HTERT RPE-1 (cell line): ENCODE data around the gene CCBE1.
"Not testable (repeated sequence)": the region's sequence is repeated elsewhere in the genome, so short reads cannot be mapped to it uniquely, and the experiment has no call there.

Experiments used
- in situ Hi-C: fragments of 300-500 bp; cut with MboI; formaldehyde crosslinking; loops from 4 replicates; pipeline ENCODE4 v1.14.3; 2020; ENCODE audit warnings: low sequenced_read_pairs

CCBE1 gene

GRCh38 chr18:59550174-59550516 lies 147.1 kb downstream of the CCBE1 start:
- in situ Hi-C loops = no loop called here

- in situ Hi-C loops = no loop called here
Measured at GRCh38 chr18:59549503-59550173, 147.6 kb downstream of the CCBE1 start.

GRCh38 chr18:59547581-59548182 lies 149.5 kb downstream of the CCBE1 start:
- in situ Hi-C loops = no loop called here

GRCh38 chr18:59546188-59546587 lies 151.0 kb downstream of the CCBE1 start:
- in situ Hi-C loops = no loop called here

- in situ Hi-C loops = no loop called here
Measured at GRCh38 chr18:59540780-59541179, 156.4 kb downstream of the CCBE1 start.

- in situ Hi-C loops = no loop called here
Measured at GRCh38 chr18:59540346-59540745, 156.9 kb downstream of the CCBE1 start.

- in situ Hi-C loops = no loop called here
Measured at GRCh38 chr18:59539108-59539507, 158.1 kb downstream of the CCBE1 start.

GRCh38 chr18:59537579-59537978 lies 159.6 kb downstream of the CCBE1 start:
- in situ Hi-C loops = no loop called here

GRCh38 chr18:59536166-59536565 lies 161.1 kb downstream of the CCBE1 start:
- in situ Hi-C loops = no loop called here

- in situ Hi-C loops = no loop called here
Measured at GRCh38 chr18:59535055-59535454, 162.2 kb downstream of the CCBE1 start.

- in situ Hi-C loops = no loop called here
Measured at GRCh38 chr18:59528866-59529265, 168.4 kb downstream of the CCBE1 start.

GRCh38 chr18:59520562-59521355 lies 176.5 kb downstream of the CCBE1 start:
- in situ Hi-C loops = no loop called here

- in situ Hi-C loops = no loop called here
Measured at GRCh38 chr18:59518705-59519104, 178.5 kb downstream of the CCBE1 start.

- in situ Hi-C loops = no loop called here
Measured at GRCh38 chr18:59517446-59518165, 179.6 kb downstream of the CCBE1 start.

GRCh38 chr18:59516356-59517155 lies 180.7 kb downstream of the CCBE1 start:
- in situ Hi-C loops = no loop called here

GRCh38 chr18:59515956-59516355 lies 181.3 kb downstream of the CCBE1 start:
- in situ Hi-C loops = not testable (repeated sequence)

GRCh38 chr18:59515147-59515546 lies 182.1 kb downstream of the CCBE1 start:
- in situ Hi-C loops = no loop called here

GRCh38 chr18:59514203-59514602 lies 183.0 kb downstream of the CCBE1 start:
- in situ Hi-C loops = no loop called here

GRCh38 chr18:59512025-59512755 lies 185.0 kb downstream of the CCBE1 start:
- in situ Hi-C loops = no loop called here
